Fibroblast of lung (primary cell): ENCODE data around the gene MYH9. TPM values are rescaled to one million over a fixed set of nuclear protein-coding genes. Genes with fewer than 3 reads are reported as not detected.
A peak's percentile ranks its signal among the peaks of the same experiment; 100 is the strongest.

Source experiments
- DNase-seq, 2 donors: peaks; one replicate each; pipeline versions ENCODE4 v3.0.0 to v3.0.0-alpha.2; 2010; ENCODE audit warnings: low read depth in 2 of 2
- H2AFZ ChIP-seq: 2 replicates; pipeline ENCODE4 v1.5.1; 2012; ENCODE audit warnings: low read length, control low read depth, inconsistent platforms
- H3K27ac ChIP-seq: 2 replicates; pipeline ENCODE4 v1.5.1; 2011; ENCODE audit warnings: low read length, control low read depth; ENCODE audit not compliant: insufficient read depth
- H3K27me3 ChIP-seq: 2 replicates; pipeline ENCODE4 v1.5.1; 2011; ENCODE audit warnings: mild to moderate bottlenecking, low read length; ENCODE audit not compliant: control insufficient read depth, insufficient read depth
- H3K36me3 ChIP-seq: 2 replicates; pipeline ENCODE4 v1.5.1; 2011; ENCODE audit warnings: low read length; ENCODE audit not compliant: control insufficient read depth, insufficient read depth
- H3K4me1 ChIP-seq: 2 replicates; pipeline ENCODE4 v1.5.1; 2011; ENCODE audit warnings: low read length; ENCODE audit not compliant: control insufficient read depth, insufficient read depth; ENCODE audit errors: extremely low read depth
- H3K4me2 ChIP-seq: 2 replicates; pipeline ENCODE4 v1.5.1; 2011; ENCODE audit warnings: low read length, control low read depth; ENCODE audit not compliant: insufficient read depth; ENCODE audit errors: extremely low read depth
- H3K4me3 ChIP-seq, 4 experiments: fragments of 200-600 bp in 1 of 4; sonication (generic) in 1 of 4; replicated peaks in 1 of 4; 2 replicates each; pipeline ENCODE4 v1.5.1; 2011 to 2016; ENCODE audit warnings: low read length in 4 of 4, low read depth in 3 of 4, mild to moderate bottlenecking in 3 of 4, control low read depth in 2 of 4, inconsistent platforms in 1 of 4, mixed read lengths in 1 of 4; ENCODE audit not compliant: insufficient read depth in 1 of 4; ENCODE audit errors: control extremely low read depth in 1 of 4
- H3K79me2 ChIP-seq: 2 replicates; pipeline ENCODE4 v1.5.1; 2012; ENCODE audit warnings: mild to moderate bottlenecking, low read length, inconsistent platforms; ENCODE audit not compliant: control insufficient read depth, insufficient read depth
- H3K9ac ChIP-seq: 2 replicates; pipeline ENCODE4 v1.5.1; 2011; ENCODE audit warnings: mild to moderate bottlenecking, low read length, control low read depth; ENCODE audit not compliant: insufficient read depth
- H3K9me3 ChIP-seq: 2 replicates; pipeline ENCODE4 v1.5.1; 2012; ENCODE audit warnings: low read depth, low read length; ENCODE audit not compliant: control insufficient read depth, insufficient read depth
- H4K20me1 ChIP-seq: 2 replicates; pipeline ENCODE4 v1.5.1; 2011; ENCODE audit warnings: low read length; ENCODE audit not compliant: control insufficient read depth, insufficient read depth; ENCODE audit errors: extremely low read depth
- EZH2 ChIP-seq: IDR thresholded peaks from 2 replicates; pipeline ENCODE4 v1.5.1; 2012; ENCODE audit warnings: low read length, control low read depth, mild to moderate bottlenecking; ENCODE audit errors: missing control alignments
- polyA plus RNA-seq, 2 donors: library from polyadenylated mRNA; depleted of rRNA in 1 of 2; stranded (reverse) in 1 of 2; unstranded in 1 of 2; fragments of >200 nt; gene quantifications; 2 replicates each; pipeline ENCODE4 v1.2.1, GENCODE V29; 2011 to 2012; ENCODE audit warnings: missing spikeins in 1 of 2
- total RNA-seq: library from RNA; depleted of rRNA; stranded (reverse); fragments of >200 nt; gene quantifications from 2 replicates; pipeline ENCODE4 v1.2.1, GENCODE V29; 2014
- TF ChIP-seq, protein P1 (sequence below), 2 donors: IDR thresholded peaks in 1 of 2; conservative IDR thresholded peaks in 1 of 2; 1 replicate in 1 of 2; 2 replicates in 1 of 2; pipeline ENCODE4 v1.5.1; 2011 to 2012; ENCODE audit warnings: low read length in 2 of 2, control low read depth in 1 of 2, inconsistent platforms in 1 of 2, low read depth in 1 of 2, mild to moderate bottlenecking in 1 of 2

The MYH9 gene
- total and polyA plus RNA-seq, 2 donors (not counting 1 experiment from before 2014, with no cell fraction given): 677 to 796 TPM

DNA sequence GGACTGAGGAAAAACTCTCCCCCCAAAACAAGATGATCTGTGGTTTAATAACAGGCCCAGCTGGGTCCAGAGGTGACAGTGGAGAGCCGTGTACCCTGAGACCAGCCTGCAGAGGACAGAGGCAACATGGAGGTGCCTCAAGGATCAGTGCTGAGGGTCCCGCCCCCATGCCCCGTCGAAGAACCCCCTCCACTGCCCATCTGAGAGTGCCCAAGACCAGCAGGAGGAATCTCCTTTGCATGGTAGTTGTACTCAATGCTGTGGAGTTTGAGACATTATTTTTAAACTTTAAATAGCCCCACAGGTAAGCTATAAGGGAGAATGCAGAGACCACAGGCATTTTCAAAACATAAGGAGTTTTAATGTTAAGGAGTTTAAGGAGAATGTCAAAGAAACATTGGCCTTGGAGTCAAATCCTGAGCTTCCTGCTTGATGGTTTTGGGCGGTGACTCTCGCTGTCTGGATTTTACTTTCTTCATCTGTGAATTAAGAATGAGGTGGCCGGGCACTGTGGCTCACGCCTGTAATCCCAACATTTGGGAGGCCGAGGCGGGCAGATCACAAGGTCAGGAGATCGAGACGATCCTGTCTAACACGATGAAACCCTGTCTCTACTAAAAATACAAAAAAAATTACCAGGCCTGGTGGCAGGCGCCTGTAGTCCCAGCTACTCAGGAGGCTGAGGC lies 128.0 kb downstream of the MYH9 start:
- Histone ChIP-seq H3K4me1 (peaks cover 6% of the 10 kb centered on the region), H3K9me3 (no peaks in the 10 kb centered on the region), H3K4me2 (no peak overlapping the region)

DNA sequence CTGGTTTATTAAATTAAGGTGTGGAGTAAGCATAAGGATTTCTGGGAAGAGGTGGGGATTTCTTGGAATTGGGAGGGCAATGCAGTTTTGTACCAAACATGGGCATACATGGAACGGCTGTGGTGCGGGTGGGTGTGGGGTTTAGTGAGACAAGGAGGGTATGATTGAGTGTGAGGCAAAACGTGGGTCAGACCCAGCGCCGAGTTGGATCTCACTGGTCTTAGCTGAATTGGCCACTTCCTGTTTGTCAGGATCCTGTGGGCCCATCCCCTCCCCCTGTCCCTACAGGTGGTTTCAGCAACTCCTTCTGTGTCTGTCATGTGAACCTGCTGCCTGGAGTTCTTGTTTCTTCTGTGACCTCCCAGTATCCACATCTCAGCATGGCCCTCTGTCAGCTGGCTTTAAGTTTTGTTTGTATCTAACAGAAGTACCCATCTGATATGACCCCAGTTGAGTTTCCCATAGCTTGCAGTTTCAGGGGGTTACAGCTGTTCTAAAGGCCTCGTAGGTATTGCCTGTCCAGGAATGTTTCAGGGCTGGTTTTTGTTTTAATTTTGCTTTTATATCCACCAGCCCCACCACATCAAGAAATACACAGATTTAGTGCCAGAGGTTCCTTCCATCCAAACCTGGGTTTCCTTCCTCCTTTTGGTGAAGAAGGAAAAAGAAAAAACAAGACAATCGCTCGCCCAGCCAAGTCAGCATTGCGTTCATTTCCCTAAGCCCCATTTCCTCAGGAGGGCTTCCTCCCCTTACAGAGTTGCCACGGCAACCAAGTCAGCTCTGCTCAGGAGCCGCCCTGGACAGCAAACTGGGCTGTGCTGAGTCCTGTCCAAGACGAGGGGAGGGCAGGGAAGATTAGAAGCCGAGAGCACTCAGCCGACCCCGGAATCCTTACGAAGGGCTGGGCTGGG lies 128.8 kb downstream of the MYH9 start:
- H4K20me1 ChIP-seq: no peaks in the 10 kb centered on the region
- no peak overlapping the region for H3K27ac ChIP-seq
- no peaks in the 10 kb centered on the region for H3K36me3 ChIP-seq
- no peaks in the 10 kb centered on the region for H3K79me2 ChIP-seq
- H3K4me3 ChIP-seq: no peak overlapping the region
- H3K9me3 ChIP-seq: no peaks in the 10 kb centered on the region
- DNase-seq: peak; percentile 53 to 63
- no peak overlapping the region for H2AFZ ChIP-seq
- H3K27me3 ChIP-seq: no peaks in the 10 kb centered on the region
- no peak overlapping the region for H3K9ac ChIP-seq
- no peak overlapping the region for H3K4me2 ChIP-seq
- H3K4me1 ChIP-seq: peaks cover 10% of the 10 kb centered on the region
- TF ChIP-seq, protein P1, sequence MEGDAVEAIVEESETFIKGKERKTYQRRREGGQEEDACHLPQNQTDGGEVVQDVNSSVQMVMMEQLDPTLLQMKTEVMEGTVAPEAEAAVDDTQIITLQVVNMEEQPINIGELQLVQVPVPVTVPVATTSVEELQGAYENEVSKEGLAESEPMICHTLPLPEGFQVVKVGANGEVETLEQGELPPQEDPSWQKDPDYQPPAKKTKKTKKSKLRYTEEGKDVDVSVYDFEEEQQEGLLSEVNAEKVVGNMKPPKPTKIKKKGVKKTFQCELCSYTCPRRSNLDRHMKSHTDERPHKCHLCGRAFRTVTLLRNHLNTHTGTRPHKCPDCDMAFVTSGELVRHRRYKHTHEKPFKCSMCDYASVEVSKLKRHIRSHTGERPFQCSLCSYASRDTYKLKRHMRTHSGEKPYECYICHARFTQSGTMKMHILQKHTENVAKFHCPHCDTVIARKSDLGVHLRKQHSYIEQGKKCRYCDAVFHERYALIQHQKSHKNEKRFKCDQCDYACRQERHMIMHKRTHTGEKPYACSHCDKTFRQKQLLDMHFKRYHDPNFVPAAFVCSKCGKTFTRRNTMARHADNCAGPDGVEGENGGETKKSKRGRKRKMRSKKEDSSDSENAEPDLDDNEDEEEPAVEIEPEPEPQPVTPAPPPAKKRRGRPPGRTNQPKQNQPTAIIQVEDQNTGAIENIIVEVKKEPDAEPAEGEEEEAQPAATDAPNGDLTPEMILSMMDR (conservative IDR thresholded peaks at IDR 0.05 in 1 of 2, IDR thresholded peaks at IDR 0.05 in 1 of 2; ENCODE audit: low read depth in 1 of 2, low read length in 2 of 2): no peak
- TF ChIP-seq EZH2: no peak

More for the DNA sequence above, 128.0 kb downstream of the MYH9 start:
- no peak for DNase-seq
- H3K27ac ChIP-seq: no peak overlapping the region
- no peak overlapping the region for H3K9ac ChIP-seq
- H3K36me3 ChIP-seq: no peaks in the 10 kb centered on the region
- H3K27me3 ChIP-seq: no peaks in the 10 kb centered on the region
- no peaks in the 10 kb centered on the region for H4K20me1 ChIP-seq
- no peaks in the 10 kb centered on the region for H3K79me2 ChIP-seq
- TF ChIP-seq, protein P1 (conservative IDR thresholded peaks at IDR 0.05 in 1 of 2, IDR thresholded peaks at IDR 0.05 in 1 of 2; ENCODE audit: low read depth in 1 of 2, low read length in 2 of 2): no peak
- TF ChIP-seq EZH2: no peak
- H3K4me3 ChIP-seq: no peak overlapping the region
- no peak overlapping the region for H2AFZ ChIP-seq

DNA sequence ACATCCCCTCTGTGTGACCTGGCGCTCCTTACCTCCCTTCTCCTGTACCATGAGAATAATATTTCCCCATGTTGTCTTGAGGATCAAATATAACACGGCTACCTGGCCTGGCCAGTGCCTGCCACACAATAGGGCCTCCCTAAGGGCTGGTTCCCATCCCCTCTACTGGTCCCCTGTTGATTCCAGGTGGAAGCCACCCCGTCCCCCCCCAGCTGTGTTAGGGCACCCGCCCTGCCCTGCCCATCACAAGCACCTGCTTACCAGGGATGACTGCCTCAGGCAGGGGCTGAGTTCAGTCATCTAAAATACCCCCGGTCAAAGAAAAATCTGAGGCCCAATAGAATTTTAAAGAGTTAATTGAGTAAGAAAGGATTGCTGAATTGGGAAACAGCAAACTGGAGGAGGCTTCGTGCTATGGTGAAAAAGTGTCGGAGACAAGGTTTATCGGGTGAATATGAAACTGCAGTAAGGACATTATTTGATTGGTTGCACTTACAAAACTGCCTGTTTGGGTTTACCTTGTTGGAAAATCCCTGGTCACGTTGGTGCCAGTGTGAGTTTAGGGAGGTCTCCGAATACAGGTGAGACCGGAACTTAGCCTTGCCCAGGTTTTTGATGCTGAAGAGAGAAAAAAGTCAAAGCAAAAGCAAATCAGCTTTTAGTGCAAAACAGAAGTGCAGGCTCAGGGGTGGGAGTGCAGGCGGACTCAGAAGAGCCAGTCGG lies 129.7 kb downstream of the MYH9 start:
- no peak overlapping the region for H3K4me2 ChIP-seq
- no peaks in the 10 kb centered on the region for H3K36me3 ChIP-seq
- no peak overlapping the region for H3K4me3 ChIP-seq
- no peak overlapping the region for H3K27ac ChIP-seq
- TF ChIP-seq EZH2: no peak
- TF ChIP-seq, protein P1 (conservative IDR thresholded peaks at IDR 0.05 in 1 of 2, IDR thresholded peaks at IDR 0.05 in 1 of 2; ENCODE audit: low read depth in 1 of 2, low read length in 2 of 2): no peak
- H4K20me1 ChIP-seq: no peaks in the 10 kb centered on the region
- H3K4me1 ChIP-seq: peaks cover 10% of the 10 kb centered on the region
- H2AFZ ChIP-seq: no peak overlapping the region
- peaks cover 2% of the 10 kb centered on the region for H3K79me2 ChIP-seq
- H3K9ac ChIP-seq: no peak overlapping the region
- H3K9me3 ChIP-seq: no peaks in the 10 kb centered on the region
- DNase-seq: no peak
- no peaks in the 10 kb centered on the region for H3K27me3 ChIP-seq
